GM12872 (cell line): ENCODE data around the gene NCKAP5.

ENCODE experiments used
- TF ChIP-seq, protein P1 (sequence below): IDR thresholded peaks from 3 replicates; pipeline ENCODE4 v1.5.1; 2011; ENCODE audit warnings: low read depth, mild to moderate bottlenecking, low read length, moderate library complexity; ENCODE audit not compliant: insufficient read depth

NCKAP5 gene

DNA sequence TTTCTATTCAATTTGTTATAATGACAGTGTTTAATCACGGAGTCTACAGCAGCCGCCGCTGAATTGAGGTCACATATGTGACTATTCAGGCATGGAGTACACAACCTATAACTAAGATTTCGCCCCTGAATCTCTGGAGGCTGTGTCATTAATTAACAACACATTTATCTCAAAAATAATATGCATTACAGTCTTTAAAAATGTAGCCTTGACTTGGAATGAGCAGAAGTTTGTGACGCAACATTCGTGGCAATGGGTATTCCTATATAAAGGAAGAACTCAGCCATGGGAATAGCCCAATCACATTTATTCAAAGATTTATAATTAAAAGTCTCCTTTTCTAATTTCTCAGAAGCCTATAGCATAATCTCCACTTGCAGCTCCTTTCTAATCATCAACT lies 837.7 kb downstream of the NCKAP5 start:
- TF ChIP-seq, protein P1, sequence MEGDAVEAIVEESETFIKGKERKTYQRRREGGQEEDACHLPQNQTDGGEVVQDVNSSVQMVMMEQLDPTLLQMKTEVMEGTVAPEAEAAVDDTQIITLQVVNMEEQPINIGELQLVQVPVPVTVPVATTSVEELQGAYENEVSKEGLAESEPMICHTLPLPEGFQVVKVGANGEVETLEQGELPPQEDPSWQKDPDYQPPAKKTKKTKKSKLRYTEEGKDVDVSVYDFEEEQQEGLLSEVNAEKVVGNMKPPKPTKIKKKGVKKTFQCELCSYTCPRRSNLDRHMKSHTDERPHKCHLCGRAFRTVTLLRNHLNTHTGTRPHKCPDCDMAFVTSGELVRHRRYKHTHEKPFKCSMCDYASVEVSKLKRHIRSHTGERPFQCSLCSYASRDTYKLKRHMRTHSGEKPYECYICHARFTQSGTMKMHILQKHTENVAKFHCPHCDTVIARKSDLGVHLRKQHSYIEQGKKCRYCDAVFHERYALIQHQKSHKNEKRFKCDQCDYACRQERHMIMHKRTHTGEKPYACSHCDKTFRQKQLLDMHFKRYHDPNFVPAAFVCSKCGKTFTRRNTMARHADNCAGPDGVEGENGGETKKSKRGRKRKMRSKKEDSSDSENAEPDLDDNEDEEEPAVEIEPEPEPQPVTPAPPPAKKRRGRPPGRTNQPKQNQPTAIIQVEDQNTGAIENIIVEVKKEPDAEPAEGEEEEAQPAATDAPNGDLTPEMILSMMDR = no peak

DNA sequence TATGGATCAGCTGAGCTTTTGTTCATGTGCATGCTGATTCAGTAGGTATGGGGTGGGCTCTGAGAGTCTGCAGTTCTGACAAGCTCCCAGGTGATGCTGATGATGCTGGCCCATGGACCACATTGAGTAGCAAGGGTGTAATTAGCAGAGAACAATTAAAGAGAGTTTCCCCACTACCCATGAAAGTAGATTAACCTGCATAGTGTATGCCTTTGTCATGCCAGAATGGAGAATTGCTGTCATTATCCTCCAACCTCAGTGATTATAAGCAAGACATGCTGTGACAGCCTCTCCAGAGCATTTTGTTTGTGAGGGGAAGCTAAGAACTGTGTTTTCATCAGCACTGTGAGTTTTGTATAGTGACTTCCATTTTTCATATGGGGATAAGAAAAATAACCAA lies 838.7 kb downstream of the NCKAP5 start:
- TF ChIP-seq, protein P1 = no peak

DNA sequence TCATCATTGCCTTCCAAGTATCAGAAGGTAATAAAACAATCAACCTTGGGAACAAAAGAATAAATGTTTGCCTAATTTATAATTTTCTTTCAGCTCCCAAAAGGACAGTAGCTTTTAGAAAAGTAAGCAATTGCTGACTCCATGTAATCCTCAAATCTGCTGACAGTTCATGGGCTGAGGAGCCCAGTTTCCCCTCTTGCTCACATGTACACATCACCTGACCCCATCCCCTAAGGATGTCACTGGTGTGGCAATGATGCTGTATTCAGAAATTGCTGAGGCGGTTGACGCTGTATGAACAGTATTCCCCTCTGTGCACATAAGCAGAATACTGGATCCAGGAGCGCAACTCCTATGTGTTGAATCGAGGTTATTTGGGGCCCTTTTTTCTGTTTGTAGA lies 842.1 kb downstream of the NCKAP5 start:
- TF ChIP-seq, protein P1 = no peak

DNA sequence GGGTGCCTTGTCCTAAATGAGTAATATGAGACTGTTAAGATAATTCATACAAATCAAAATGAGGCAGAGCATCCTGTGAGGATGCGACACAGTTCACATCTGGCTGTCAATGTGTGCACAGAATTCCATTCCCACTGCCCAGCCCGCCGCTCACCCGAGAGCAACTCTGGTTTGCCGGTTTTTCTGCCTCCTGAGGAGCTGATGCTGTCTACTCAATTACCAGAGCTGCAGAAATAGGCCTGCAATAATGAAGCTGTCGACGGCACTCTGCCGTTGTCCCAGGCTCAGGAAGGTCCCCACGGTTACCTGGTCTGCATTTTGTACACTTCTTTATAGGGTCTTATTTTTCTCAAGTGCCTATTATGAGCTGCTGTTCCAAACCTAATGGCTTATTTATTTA lies 842.5 kb downstream of the NCKAP5 start:
- TF ChIP-seq, protein P1 = no peak

DNA sequence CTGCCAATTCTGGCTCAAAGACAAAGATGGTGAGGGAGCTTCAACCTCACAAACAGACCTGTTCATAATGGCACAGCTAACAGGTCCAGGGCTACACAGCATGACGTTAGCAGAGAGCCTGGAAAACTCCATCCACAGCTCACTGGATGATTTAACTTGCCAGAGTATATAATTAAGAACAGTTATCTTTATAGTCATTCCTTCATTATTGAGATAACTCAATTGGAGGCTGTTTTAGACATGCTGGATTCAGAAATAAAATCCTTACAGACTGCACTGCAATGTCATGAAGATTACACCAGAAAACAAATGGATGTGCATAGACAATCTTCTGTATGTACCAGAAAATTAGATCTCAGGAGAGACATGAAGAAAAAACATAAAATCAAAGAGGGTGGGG lies 843.1 kb downstream of the NCKAP5 start:
- TF ChIP-seq, protein P1 = no peak

DNA sequence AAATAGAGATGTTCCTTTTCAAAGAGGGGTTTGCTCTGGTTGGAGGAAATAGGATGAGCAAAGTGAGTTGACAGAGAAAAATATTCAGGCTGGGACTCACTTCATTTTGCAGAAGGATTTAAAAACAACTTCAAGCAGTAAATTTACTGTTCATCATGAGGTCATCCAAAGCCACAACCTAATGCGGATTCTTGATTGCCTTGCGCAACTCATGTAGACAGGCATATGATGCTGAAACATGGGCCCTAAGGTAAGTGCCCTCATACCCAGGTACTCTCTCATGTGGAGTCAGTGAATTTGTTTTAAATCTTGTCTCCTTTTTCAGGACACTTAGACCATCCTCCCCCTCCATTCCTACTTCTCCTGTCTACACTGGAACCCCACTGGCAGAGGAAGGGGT lies 846.3 kb downstream of the NCKAP5 start:
- TF ChIP-seq, protein P1 = no peak

DNA sequence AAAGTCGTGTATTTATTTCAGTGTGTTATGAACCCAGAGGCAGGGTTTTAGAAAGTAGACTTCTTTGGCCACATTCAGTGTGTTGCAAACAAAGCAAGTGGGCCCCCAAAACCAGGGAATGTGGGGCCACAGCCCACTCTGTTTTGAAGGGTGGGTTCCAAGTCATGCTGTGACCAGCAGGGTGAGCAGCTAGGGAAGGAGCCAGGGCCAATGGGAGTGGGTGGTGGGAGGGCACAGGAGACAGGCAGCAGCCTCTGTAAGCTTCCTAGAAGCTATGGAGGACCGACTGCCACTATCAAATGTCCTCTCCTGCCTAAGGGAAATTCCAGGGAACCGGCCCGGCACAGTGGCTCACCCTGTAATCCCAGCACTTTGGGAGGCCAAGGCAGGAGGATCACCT lies 847.9 kb downstream of the NCKAP5 start:
- TF ChIP-seq, protein P1 = no peak

DNA sequence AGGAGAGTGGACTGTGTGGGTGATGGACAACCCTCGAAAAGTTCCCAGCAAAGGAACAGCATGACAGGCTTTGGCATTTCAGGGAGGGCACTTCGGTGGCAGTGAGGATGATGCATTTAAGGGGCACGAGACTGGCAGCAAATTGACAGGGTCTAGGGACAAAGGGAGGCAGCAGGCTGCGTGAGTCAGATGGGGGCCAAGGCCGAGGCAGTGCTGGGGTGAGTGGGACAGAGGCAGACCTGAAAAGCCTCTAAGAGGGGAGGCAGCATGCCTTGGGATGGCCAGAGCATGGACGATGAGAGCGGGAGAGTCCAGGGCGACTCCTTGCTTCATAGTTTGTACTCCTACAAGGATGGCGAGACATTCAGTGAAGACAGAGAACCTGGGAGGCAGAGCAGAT lies 848.8 kb downstream of the NCKAP5 start:
- TF ChIP-seq, protein P1 = no peak
